GM12878 (cell line): Measurements from ENCODE around the gene PEX26. TPM values are rescaled to one million over a fixed set of nuclear protein-coding genes. Genes with fewer than 3 reads are reported as not detected.
A peak's percentile ranks its signal among the peaks of the same experiment; 100 is the strongest.

ENCODE experiments used
- ATF3 ChIP-seq: IDR thresholded peaks from 2 replicates; pipeline ENCODE4 v1.6.1; 2011; ENCODE audit warnings: low read depth, mild to moderate bottlenecking, low read length, moderate library complexity, borderline replicate concordance; ENCODE audit errors: extremely low read depth
- CEBPZ ChIP-seq: fragments of 150-350 bp; IDR thresholded peaks from 2 replicates; pipeline ENCODE4 v1.6.1; 2016; ENCODE audit warnings: low read depth, low read length
- CHD1 ChIP-seq: IDR thresholded peaks from 2 replicates; pipeline ENCODE4 v1.6.1; 2012; ENCODE audit warnings: low read depth, low read length, improper control_type of control experiment
- FOXK2 ChIP-seq: fragments of 450-650 bp; IDR thresholded peaks from 2 replicates; pipeline ENCODE4 v1.6.1; 2017; ENCODE audit warnings: mild to moderate bottlenecking, moderate library complexity
- GABPA ChIP-seq: IDR thresholded peaks from 2 replicates; pipeline ENCODE4 v1.6.1; 2014; ENCODE audit warnings: antibody characterized with exemption, low read depth, mild to moderate bottlenecking, inconsistent platforms
- IKZF2 ChIP-seq, 2 experiments: fragments of 450-650 bp; IDR thresholded peaks; 2 replicates each; pipeline ENCODE4 v1.6.1; 2017; ENCODE audit warnings: mild to moderate bottlenecking in 2 of 2, moderate library complexity in 2 of 2
- IRF5 ChIP-seq: fragments of 450-650 bp; IDR thresholded peaks from 2 replicates; pipeline ENCODE4 v1.6.1; 2017; ENCODE audit warnings: borderline replicate concordance
- JUNB ChIP-seq: IDR thresholded peaks from 2 replicates; pipeline ENCODE4 v1.6.1; 2016; ENCODE audit warnings: antibody characterized with exemption, mild to moderate bottlenecking
- MYB ChIP-seq: fragments of 150-350 bp; IDR thresholded peaks from 2 replicates; pipeline ENCODE4 v1.6.1; 2014; ENCODE audit warnings: mild to moderate bottlenecking, low read depth, low read length, borderline replicate concordance
- NFXL1 ChIP-seq: fragments of 450-650 bp; IDR thresholded peaks from 2 replicates; pipeline ENCODE4 v1.6.1; 2017; ENCODE audit warnings: antibody characterized with exemption, mild to moderate bottlenecking, borderline replicate concordance
- PBX3 ChIP-seq: IDR thresholded peaks from 2 replicates; pipeline ENCODE4 v1.6.1; 2011; ENCODE audit warnings: mild to moderate bottlenecking, low read depth, low read length, moderate library complexity; ENCODE audit not compliant: insufficient replicate concordance
- POLR2A ChIP-seq: IDR thresholded peaks from 2 replicates; pipeline ENCODE4 v1.6.1; 2011; ENCODE audit warnings: low read depth, mild to moderate bottlenecking, low read length
- RELB ChIP-seq: fragments of 450-650 bp; IDR thresholded peaks from 2 replicates; pipeline ENCODE4 v1.6.1; 2017; ENCODE audit warnings: low read depth, mild to moderate bottlenecking, moderate library complexity
- RFX5 ChIP-seq: IDR thresholded peaks from 2 replicates; pipeline ENCODE4 v1.6.1; 2011; ENCODE audit warnings: low read depth, low read length, improper control_type of control experiment
- SMARCA5 ChIP-seq: fragments of 450-650 bp; IDR thresholded peaks from 2 replicates; pipeline ENCODE4 v1.6.1; 2017; ENCODE audit warnings: mild to moderate bottlenecking
- STAT3 ChIP-seq: IDR thresholded peaks from 2 replicates; pipeline ENCODE4 v1.6.1; 2011; ENCODE audit warnings: low read depth, low read length, improper control_type of control experiment
- TARDBP ChIP-seq: IDR thresholded peaks from 2 replicates; pipeline ENCODE4 v1.6.1; 2016; ENCODE audit warnings: borderline replicate concordance
- ZBTB11 ChIP-seq: fragments of 450-650 bp; formaldehyde crosslinking; IDR thresholded peaks from 2 replicates; pipeline ENCODE4 v1.5.0; 2022; ENCODE audit warnings: mild to moderate bottlenecking, missing genetic modification characterization
- polyA plus RNA-seq, 11 experiments: library from polyadenylated mRNA; depleted of rRNA in 4 of 11; unstranded in 6 of 11; stranded (reverse) in 5 of 11; fragments of >200 nt; fragmentation: Nextera tagmentation in 4 of 11; fragmentation: Illumina TruSeq in 1 of 11; extraction: Ambion mirVana in 4 of 11; extraction: Trizol in 1 of 11; gene quantifications; 1 replicate in 1 of 11; 2 replicates in 10 of 11; pipeline versions ENCODE4 v1.2.1 to v1.2.3, GENCODE V29; 2011 to 2016; ENCODE audit warnings: inconsistent platforms in 2 of 11, missing spikeins in 2 of 11, low read depth in 1 of 11
- total RNA-seq, 4 experiments: library from RNA; depleted of rRNA in 3 of 4; stranded (reverse); fragments of >200 nt in 3 of 4; fragmentation: Illumina TruSeq in 1 of 4; extraction: Trizol in 1 of 4; gene quantifications; 2 replicates each; pipeline versions ENCODE4 v1.2.1 to v1.2.3, GENCODE V29; 2013 to 2021

PEX26 gene
- total and polyA plus RNA-seq, 10 of the 15 experiments (the other 5 are each of a cell fraction or from before 2014, with no cell fraction given): 0.79 to 50.8 (median 22.4) TPM

GRCh38 chr22:18091916-18092526 is 14.2 kb downstream of the PEX26 start (continued):
- TF ChIP-seq CEBPZ: no peak
- no peak for TF ChIP-seq TARDBP
- TF ChIP-seq RFX5: no peak
- TF ChIP-seq FOXK2: no peak
- TF ChIP-seq GABPA: no peak
- TF ChIP-seq SMARCA5: no peak
- TF ChIP-seq ATF3: no peak
- TF ChIP-seq PBX3: no peak
- no peak for TF ChIP-seq MYB
- 0 out of 2 replicates have a peak, but pooled peaks have one; percentile 33 for TF ChIP-seq JUNB
- TF ChIP-seq IKZF2 (IDR thresholded peaks at IDR 0.05): 0 out of 4 replicates have a peak, but pooled peaks have one; percentile 23 to 34
- no peak for TF ChIP-seq CHD1
- no peak for TF ChIP-seq STAT3
- peak; percentile 54; the same call in 1 of the 2 replicates for TF ChIP-seq POLR2A
- no peak for TF ChIP-seq RELB
- no peak for TF ChIP-seq NFXL1
- TF ChIP-seq ZBTB11 (CRISPR knock-in tag): no peak
- no peak for TF ChIP-seq IRF5
